Spleen (tissue), 7 donors: Measurements from ENCODE around the gene ACVR2B.

Experiments used
- POLR2AphosphoS5 ChIP-seq, 3 donors: sonication (generic); formaldehyde crosslinking; IDR thresholded peaks; one replicate each; pipeline ENCODE4 v1.5.1; 2017; ENCODE audit warnings: antibody characterized with exemption in 3 of 3
- TF ChIP-seq, protein P1 (sequence below), 11 experiments: fragments of 200-600 bp in 7 of 11; fragments of 450-650 bp in 4 of 11; sonication (generic) in 4 of 11; IDR thresholded peaks in 8 of 11; conservative IDR thresholded peaks in 3 of 11; 1 replicate in 7 of 11; 2 replicates in 4 of 11; pipeline versions ENCODE4 v1.4.0 to v1.8.0; 2016 to 2021; ENCODE audit warnings: antibody characterized with exemption in 11 of 11, inconsistent platforms in 4 of 11, mild to moderate bottlenecking in 1 of 11
- donor health status: DM: no; HTN: no; CAD: no; lungs with moderate emphysema.
- donor health status: DM: no; HTN: no; CAD: no.
- donor health status: DM: no; HTN: no; CAD: no.

DNA sequence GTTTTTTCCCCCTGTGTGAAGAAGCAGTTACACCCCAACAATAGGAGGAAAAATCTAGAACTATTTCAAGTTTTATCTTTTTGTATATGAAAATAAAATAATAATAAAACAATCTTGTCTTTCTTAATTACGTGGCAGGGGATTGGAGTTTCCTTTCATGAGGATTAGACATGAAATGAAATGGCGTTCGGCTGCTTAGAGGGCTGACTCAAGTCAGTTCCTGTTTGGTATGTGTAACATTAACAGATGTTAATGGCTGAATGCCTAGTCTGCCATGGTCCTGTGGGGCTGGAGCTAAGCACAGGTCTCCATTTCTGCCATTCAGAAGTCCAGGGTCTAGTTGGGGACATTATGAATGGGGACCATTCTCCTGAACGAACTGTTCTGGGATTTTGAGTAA is 39.3 kb downstream of the ACVR2B start:
- TF ChIP-seq, protein P1, sequence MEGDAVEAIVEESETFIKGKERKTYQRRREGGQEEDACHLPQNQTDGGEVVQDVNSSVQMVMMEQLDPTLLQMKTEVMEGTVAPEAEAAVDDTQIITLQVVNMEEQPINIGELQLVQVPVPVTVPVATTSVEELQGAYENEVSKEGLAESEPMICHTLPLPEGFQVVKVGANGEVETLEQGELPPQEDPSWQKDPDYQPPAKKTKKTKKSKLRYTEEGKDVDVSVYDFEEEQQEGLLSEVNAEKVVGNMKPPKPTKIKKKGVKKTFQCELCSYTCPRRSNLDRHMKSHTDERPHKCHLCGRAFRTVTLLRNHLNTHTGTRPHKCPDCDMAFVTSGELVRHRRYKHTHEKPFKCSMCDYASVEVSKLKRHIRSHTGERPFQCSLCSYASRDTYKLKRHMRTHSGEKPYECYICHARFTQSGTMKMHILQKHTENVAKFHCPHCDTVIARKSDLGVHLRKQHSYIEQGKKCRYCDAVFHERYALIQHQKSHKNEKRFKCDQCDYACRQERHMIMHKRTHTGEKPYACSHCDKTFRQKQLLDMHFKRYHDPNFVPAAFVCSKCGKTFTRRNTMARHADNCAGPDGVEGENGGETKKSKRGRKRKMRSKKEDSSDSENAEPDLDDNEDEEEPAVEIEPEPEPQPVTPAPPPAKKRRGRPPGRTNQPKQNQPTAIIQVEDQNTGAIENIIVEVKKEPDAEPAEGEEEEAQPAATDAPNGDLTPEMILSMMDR (IDR thresholded peaks at IDR 0.05 in 8 of 11, conservative IDR thresholded peaks at IDR 0.05 in 3 of 11) = no peak
- no peak for TF ChIP-seq POLR2AphosphoS5 (IDR thresholded peaks at IDR 0.05)
